Measurements from ENCODE around the gene TMC5.

DNA sequence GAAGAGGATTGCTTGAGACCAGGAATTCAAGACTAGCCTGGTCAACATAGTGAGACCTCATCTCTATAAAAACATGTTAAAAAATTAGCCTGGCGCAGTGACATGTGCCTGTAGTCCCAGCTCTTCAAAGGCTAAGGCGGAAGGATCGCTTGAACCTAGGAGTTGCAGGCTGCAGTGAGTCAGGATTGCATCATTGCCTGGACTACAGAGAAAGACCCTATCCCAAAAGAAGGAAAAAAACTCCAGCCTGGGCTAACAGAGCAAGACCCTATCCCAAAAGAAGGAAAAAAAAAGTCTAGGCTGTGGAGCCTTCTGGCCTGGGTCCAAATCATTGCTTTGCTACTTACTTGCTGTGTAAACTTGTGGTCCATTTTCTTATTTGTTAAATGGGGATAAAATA is 111.0 kb downstream of the TMC5 start:
- TF ChIP-seq, protein P1, sequence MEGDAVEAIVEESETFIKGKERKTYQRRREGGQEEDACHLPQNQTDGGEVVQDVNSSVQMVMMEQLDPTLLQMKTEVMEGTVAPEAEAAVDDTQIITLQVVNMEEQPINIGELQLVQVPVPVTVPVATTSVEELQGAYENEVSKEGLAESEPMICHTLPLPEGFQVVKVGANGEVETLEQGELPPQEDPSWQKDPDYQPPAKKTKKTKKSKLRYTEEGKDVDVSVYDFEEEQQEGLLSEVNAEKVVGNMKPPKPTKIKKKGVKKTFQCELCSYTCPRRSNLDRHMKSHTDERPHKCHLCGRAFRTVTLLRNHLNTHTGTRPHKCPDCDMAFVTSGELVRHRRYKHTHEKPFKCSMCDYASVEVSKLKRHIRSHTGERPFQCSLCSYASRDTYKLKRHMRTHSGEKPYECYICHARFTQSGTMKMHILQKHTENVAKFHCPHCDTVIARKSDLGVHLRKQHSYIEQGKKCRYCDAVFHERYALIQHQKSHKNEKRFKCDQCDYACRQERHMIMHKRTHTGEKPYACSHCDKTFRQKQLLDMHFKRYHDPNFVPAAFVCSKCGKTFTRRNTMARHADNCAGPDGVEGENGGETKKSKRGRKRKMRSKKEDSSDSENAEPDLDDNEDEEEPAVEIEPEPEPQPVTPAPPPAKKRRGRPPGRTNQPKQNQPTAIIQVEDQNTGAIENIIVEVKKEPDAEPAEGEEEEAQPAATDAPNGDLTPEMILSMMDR (conservative IDR thresholded peaks at IDR 0.05; ENCODE audit: low read depth, low read length), result no peak
- no peak for TF ChIP-seq EZH2 (IDR thresholded peaks at IDR 0.05; ENCODE audit: borderline replicate concordance, low read depth, low read length, poor library complexity, severe bottlenecking)

Data from A673 (cell line).